HG03469 (cell line): ENCODE measurements around the gene IL1B.
A peak's percentile ranks its signal among the peaks of the same experiment; 100 is the strongest.

Experiments
- ATAC-seq: cut with Tn5 transposase; IDR thresholded peaks from one replicate; pipeline ENCODE4 v1.9.1; 2021; ENCODE audit warnings: mild to moderate bottlenecking, moderate library complexity, moderate number of reproducible peaks; ENCODE audit not compliant: unreplicated experiment

IL1B gene

DNA sequence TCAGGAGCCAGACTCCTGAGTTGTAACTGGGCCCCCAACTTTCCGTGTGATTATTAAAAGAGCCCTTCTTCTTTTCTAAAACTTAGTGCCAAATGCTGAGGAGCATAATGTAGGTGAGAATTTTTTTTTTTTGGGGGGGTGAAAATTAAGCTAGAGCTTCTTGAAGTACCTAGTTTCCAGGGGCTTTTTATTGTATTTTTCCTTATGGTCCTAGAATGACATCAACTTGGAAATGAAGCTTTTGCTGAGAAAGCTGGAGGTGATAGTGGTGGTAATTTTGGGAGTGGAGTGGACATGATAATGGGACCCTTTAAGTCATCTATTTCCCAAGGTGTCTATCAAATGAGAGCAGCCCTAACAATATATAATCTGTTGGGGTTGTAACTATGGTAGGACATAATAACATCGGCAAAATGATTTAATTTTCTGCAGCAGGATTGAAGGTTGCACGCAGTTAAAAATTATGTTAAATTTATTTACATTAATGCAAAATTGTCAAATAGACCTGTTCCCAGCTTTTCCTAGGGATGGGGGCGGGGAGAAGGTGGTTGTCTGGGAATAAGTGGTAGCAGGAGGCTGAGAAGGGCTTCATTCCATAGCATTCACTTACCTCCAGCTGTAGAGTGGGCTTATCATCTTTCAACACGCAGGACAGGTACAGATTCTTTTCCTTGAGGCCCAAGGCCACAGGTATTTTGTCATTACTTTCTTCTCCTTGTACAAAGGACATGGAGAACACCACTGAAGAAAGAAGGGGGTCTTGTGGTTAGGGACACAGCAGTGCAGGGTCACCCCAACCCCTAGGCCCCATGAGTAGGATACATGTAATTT, 5.7 kb downstream of the IL1B start:
- no peak for ATAC-seq

DNA sequence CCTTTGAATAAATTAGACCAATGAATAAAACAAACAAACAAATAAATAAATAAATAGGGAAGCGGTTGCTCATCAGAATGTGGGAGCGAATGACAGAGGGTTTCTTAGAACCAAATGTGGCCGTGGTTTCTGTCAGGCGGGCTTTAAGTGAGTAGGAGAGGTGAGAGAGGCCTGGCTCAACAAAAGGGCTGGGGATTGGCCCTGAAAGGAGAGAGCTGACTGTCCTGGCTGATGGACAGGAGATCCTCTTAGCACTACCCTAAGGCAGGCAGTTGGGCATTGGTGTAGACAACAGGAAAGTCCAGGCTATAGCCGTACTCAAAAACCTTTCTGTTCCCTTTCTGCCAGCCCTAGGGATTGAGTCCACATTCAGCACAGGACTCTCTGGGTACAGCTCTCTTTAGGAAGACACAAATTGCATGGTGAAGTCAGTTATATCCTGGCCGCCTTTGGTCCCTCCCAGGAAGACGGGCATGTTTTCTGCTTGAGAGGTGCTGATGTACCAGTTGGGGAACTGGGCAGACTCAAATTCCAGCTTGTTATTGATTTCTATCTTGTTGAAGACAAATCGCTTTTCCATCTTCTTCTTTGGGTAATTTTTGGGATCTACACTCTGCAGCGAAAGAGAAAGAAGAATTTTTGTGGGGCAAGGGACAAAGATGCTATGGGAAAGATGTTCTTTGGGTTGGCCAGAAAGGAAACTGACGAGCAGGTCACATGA, 6.5 kb downstream of the IL1B start:
- no peak for ATAC-seq

DNA sequence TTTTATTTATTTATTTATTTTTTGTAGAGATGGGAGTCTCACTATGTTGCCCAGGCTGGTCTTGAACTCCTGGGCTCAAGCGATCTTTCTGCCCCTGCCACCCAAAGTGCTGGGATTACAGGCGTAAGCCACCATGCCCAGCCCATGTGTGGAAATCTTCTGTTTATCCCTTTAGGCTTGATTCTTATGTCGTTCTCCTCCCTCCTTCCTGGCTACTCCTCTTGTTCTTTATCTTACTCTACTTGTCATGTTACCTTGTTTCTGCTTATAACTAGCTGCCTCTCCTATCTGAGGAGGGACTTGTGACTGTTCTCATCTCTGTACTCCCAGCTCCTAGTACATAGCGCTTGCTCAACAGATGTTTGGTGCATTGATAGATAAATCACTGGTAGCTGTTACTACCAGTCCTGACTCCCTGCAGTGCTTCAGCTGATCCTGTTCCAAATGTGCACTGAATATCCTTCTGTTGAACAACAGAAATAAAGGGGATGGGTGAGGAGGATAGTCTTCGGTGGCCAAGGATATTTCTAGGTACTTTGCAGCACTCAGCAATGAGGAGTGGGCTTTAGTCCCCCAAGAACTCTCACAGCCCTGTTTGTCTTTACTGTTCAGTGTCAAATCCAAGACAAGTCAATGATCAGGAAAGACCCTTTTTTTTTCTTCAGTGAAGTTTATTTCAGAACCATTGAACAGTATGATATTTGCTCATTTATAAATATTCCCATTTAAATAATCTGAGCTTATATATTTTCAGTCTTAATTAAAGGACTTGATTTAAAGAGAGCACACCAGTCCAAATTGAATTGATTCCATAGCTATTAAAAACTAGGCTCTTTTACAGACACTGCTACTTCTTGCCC, 7.2 kb downstream of the IL1B start:
- ATAC-seq = no peak

DNA sequence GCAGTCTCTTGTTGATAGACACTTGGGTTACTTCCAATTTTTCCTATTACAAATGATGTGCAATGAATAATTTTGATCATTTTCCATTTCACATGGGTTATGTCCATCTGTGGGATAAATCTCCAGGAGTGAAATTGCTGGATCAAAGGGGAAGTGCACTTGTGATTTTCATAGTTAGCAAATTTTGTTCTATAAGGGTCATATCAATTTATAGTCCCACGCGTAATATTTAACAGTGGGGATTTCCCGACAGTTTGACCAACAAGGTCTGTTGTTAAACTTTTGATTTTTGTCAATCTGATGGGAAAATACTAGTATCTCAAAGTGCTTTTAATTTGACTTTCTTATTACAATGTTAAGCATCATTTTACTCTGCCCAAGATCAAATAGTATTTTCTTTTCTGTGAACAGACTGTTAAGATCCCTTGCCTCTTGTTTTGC, 8.3 kb downstream of the IL1B start:
- ATAC-seq = no peak

DNA sequence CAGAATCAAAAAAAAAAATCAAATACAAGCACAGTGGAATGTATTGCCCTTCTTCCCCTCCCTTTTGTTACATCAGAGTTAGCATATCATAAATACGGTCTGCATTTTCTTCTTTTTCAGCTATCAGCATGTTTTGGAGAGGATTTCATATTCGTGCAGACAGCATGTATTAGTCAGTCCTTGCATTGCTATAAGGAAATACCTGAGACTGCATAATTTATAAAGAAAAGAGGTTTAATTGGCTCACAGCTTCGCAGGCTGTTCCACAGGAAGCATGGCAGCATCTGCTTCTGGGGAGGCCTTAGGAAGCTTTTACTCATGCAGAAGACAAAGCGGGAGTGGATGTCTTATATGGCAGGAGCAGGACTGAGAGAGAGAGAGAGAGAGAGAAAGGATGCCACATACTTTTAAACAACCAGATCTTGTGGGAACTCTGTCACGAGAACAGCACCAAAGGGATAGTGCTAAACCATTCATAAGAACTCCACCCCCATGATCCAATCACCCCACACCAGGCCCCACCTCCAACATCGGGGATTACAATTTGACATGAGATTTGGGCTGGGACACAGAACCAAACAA, 8.9 kb downstream of the IL1B start:
- no peak for ATAC-seq

DNA sequence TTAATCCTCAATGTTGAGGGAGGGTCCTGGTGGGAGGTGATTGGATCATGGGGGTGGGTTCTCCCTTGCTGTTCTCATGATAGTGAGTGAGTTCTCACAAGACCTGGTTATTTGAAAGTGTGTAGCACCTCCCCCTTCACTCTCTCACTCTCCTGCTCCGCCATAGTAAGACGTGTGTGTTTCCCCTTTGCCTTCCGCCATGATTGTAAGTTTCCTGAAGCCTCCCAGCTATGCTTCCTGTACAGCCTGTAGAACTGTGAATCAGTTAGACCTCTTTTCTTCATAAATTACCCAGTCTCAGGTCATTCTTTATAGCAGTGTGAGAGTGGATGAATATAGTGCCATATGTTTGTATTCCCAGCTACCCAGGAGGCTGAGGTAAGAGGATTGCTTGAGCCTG, 9.6 kb downstream of the IL1B start:
- ATAC-seq = no peak

DNA sequence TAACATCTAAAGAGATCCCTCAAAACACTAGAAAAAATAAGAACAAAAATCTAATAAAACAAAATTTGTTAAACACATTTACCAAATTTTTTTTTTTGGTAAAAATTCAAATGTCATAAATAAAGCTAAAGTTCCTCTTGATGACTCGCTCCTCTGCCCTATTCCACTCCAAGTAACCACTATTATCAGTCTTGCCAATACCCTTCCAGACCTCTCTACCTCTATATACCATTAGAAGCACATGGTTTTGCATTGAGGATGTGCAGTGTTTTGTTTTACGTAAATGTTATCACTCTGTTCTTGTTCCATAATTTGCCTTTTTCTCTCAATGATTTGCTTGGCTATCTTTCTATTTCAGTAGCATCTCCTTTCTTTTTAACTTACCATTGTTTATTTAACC, 10.9 kb downstream of the IL1B start:
- no peak for ATAC-seq

DNA sequence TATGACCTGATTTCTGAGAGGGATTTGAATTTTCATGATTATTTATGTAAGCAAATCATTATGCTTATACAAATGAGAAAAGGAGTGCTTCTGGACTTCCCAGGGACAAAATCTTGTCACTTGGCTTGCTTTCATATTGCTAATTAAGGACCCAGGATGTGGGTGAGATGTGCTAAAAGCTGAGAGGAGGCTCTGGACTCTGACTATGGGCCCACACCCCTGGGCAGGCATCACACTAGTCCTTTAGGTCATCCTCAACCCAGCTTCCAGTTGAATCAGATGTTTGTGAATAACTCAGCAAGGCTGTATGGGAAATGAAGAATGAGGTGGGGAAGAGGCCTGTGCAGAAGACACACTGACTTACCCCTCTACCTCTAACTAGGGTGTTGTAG, 11.9 kb downstream of the IL1B start:
- ATAC-seq = no peak

- no peak for ATAC-seq
Measured at GRCh38 chr2:112821682-112822081, 14.9 kb downstream of the IL1B start.

- peak; percentile 85 for ATAC-seq
Measured at GRCh38 chr2:112821142-112821541, 15.4 kb downstream of the IL1B start.

- ATAC-seq = no peak
Measured at GRCh38 chr2:112820343-112820742, 16.2 kb downstream of the IL1B start.

- no peak for ATAC-seq
Measured at GRCh38 chr2:112819081-112819480, 17.5 kb downstream of the IL1B start.

DNA sequence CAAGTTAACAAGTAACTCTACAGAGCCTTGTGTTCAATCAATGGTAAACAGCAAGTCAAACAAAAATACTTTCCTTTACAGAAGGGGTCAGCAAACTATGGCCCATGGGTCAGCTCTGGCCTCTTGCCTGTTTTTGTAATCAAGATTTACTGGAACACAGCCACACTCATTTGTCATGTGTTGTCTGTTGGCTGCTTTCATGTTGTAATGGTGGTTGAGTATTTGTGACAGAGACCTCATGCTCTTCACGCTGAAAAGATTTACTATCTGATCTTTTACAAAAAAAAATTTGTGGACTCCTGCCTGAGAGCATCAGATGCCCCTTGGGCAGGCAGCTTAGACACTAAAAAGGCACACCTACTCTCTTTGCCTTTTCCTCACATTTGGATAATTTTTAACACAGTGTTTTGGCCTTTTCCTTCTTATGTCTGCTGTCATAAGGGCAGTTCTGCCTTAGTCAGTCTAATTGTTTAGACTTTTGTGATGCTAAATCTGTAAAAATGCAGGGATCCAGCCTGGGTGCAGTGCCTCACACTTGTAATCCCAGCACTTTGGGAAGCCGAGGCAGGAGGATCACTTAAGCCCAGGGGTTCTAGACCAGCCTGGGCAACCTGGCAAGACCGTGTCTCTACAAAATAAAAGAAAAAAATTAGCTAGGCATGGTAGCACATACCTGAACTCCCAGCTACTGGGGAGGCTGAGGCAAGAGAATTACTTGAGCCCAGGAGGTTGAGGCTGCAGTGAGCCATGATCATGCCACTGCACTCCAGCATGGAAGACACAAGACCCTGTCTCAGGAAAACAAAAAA, 18.3 kb downstream of the IL1B start:
- no peak for ATAC-seq

DNA sequence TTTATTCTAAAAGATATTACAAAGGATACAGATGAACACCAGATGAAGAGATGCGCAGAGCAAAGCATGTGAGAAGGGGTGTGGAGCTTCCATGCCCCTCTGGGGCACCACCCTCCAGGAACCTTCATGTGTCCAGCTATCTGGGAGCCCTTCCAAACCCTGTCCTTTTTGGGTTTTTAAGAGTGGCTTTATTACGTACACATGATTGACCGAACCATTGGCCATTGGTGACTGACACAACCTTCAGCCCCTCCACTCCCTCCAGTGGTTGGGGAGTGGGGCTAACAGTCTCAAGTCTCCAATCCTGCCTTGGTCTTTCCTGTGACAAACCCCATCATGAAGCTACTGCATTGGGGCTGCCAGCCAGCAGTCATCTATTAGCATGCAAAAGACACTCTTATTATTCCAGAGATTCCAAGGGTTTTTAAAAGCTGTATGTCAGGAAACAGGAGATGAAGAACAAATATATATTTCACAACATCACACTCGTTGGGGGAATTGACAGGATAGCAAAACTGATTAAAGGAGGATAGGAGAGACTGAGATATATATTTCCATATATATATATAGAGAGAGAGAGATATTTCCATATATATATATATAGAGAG, 19.4 kb downstream of the IL1B start:
- ATAC-seq = no peak

- ATAC-seq = no peak
Measured at GRCh38 chr2:112814278-112814677, 22.3 kb downstream of the IL1B start.

GRCh38 chr2:112813280-112813966, 23.2 kb downstream of the IL1B start:
- no peak for ATAC-seq

DNA sequence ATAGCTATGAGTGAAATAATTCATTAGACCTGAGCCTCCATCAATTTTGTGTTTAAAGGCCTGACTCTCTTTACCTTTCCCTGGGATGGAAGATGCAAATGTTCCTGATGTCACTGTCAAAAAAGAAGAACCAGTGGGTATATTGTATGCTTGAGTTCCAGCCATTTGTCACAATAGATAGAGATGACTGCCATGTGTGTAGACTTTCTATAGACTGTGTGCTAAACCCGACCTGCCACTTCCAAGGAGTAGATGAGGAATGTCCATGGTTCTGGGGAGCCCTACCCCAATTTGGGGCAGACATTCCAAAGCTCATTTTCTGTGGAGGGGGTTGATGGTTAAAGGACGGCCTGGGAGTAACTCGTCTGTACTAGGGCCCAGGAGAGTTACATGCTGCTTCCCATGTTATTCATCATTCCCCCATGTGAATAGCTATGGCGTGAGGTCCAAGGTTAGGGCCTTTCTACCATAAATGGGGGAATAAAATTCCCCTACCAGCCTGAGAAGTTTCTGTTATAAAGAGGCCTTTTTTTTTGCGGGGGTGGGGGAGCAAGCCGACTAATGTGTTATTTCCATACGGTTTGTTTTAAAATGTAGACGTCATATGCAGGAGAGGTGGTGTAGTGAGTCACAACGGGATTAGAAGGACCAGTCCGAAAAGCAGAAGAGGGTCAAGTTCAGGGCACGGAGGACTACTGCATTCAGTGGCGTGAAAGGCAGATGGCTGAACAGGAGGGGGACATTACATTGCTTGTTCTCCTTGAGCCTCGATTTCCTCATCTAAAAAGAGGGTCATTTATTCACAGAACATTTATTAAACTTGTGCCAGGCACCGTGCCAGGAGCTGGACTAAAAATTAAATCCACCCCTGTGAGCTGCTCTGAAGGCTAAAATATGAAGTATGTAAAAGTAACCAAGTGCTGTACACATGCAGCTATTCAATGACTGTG, 24.0 kb downstream of the IL1B start:
- ATAC-seq = no peak

- ATAC-seq = no peak
Measured at GRCh38 chr2:112811841-112812306, 24.7 kb downstream of the IL1B start.
